ENCODE results near the gene NIN. TPM values are rescaled to one million over a fixed set of nuclear protein-coding genes. Genes with fewer than 3 reads are reported as not detected.

NIN gene
- total and polyA plus RNA-seq, 10 donors = 11.8 to 139 (median 94.4) TPM

GRCh38 chr14:50836515-50836914, 5.6 kb upstream of the NIN start:
- Histone ChIP-seq H3K27me3 (replicated peaks in 1 of 7) (no peaks in the 10 kb centered on the region), H3K9me3 (no peaks in the 10 kb centered on the region), H3K4me3 (no peak overlapping the region), H3K4me1 (peaks cover 0 to 47% (median 25%) of the 10 kb centered on the region in 6 donors), H3K27ac (no peak overlapping the region), H3K36me3 (no peaks in the 10 kb centered on the region)
- 85 to 99% (median 93%) methylated on average over 5 of the region's 5 CpGs for WGBS, 5 donors
- TF ChIP-seq CTCF (IDR thresholded peaks at IDR 0.05 in 8 of 11, conservative IDR thresholded peaks at IDR 0.05 in 3 of 11) = no peak
- TF ChIP-seq POLR2A (IDR thresholded peaks at IDR 0.05) = no peak
- TF ChIP-seq POLR2AphosphoS5 (IDR thresholded peaks at IDR 0.05) = no peak
- DNase-seq = no peak
- intact Hi-C loops (cut with DNase I; ENCODE audit: low total_unique reads) = no loop called here

- WGBS, 5 donors = 5 to 20% (median 8%) methylated on average over 2 of the region's 2 CpGs
- DNase-seq = no peak
- Histone ChIP-seq H3K4me3 (peak overlapping the region in 1 of 8 donors; percentile 21), H3K9me3 (no peaks in the 10 kb centered on the region), H3K27ac (peak overlapping the region in 5 of 8 donors; percentile 23 to 63 (median 47)), H3K27me3 (replicated peaks in 1 of 7) (no peaks in the 10 kb centered on the region), H3K36me3 (no peaks in the 10 kb centered on the region), H3K4me1 (peaks cover 0 to 49% (median 26%) of the 10 kb centered on the region in 6 donors)
- TF ChIP-seq CTCF (IDR thresholded peaks at IDR 0.05 in 8 of 11, conservative IDR thresholded peaks at IDR 0.05 in 3 of 11) (no peak), POLR2A (IDR thresholded peaks at IDR 0.05) (no peak), POLR2AphosphoS5 (IDR thresholded peaks at IDR 0.05) (peak in 1 of 3 donors; percentile 57)
- intact Hi-C loops (cut with DNase I; ENCODE audit: low total_unique reads) = no loop called here
These were observed 4.3 kb upstream of the NIN start for GRCh38 chr14:50835280-50835679.

GRCh38 chr14:50834802-50835276, 3.9 kb upstream of the NIN start:
- no peak for DNase-seq
- TF ChIP-seq CTCF (IDR thresholded peaks at IDR 0.05 in 8 of 11, conservative IDR thresholded peaks at IDR 0.05 in 3 of 11) (no peak), POLR2A (IDR thresholded peaks at IDR 0.05) (no peak), POLR2AphosphoS5 (IDR thresholded peaks at IDR 0.05) (no peak)
- Histone ChIP-seq H3K4me3 (peak overlapping the region in 1 of 8 donors; percentile 21), H3K27me3 (replicated peaks in 1 of 7) (no peaks in the 10 kb centered on the region), H3K4me1 (peaks cover 0 to 51% (median 27%) of the 10 kb centered on the region in 6 donors), H3K36me3 (no peaks in the 10 kb centered on the region), H3K9me3 (no peaks in the 10 kb centered on the region), H3K27ac (peak overlapping the region in 5 of 8 donors; percentile 18 to 63 (median 47))
- WGBS, 5 donors = 71 to 83% (median 72%) methylated on average over 5 of the region's 5 CpGs
- intact Hi-C loops (cut with DNase I; ENCODE audit: low total_unique reads) = no loop called here

DNA sequence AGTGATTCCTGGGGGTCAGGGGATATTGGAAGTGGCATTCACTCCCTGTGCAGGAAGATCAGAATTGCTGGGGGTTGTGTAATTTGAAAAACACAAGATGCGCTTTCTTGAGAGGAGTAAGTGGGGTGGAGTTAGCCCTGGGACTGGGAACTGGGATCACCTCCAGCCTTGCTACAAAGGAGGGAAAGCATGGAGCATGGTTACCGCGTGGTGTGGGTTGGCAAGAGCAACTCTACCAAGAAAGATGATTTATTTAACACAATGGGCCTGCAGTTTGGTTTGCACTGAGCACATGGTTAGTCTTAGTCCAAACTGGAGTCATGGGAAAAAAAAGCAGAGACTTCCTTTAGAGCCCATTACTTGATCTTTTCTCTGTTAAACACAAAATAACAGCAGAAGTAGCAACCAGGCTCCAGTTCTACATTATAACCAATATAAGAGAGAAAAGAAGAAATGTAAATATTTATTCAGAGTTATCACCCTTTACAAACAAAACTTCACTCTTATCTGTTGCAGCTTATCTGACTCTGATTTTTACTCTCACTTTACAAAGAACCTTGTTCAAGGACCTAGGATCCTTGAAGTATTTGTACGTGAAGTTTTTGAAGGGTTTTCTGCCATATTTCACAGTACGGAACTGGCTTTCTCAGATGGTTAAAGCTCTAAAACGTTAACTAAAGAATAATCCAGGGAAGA, 2.1 kb upstream of the NIN start:
- intact Hi-C loops (cut with DNase I; ENCODE audit: low total_unique reads) = no loop called here
- Histone ChIP-seq H3K4me3 (no peak overlapping the region), H3K4me1 (peaks cover 7 to 60% (median 45%) of the 10 kb centered on the region in 6 donors), H3K27ac (no peak overlapping the region), H3K36me3 (no peaks in the 10 kb centered on the region), H3K27me3 (replicated peaks in 1 of 7) (no peaks in the 10 kb centered on the region), H3K9me3 (no peaks in the 10 kb centered on the region)
- no peak for DNase-seq
- 89 to 95% (median 93%) methylated on average over 6 of the region's 6 CpGs for WGBS, 5 donors
- no peak for TF ChIP-seq POLR2AphosphoS5 (IDR thresholded peaks at IDR 0.05)
- no peak for TF ChIP-seq POLR2A (IDR thresholded peaks at IDR 0.05)
- no peak for TF ChIP-seq CTCF (IDR thresholded peaks at IDR 0.05 in 8 of 11, conservative IDR thresholded peaks at IDR 0.05 in 3 of 11)
